H1 (cell line): ENCODE results near the gene SOX13. TPM values are rescaled to one million over a fixed set of nuclear protein-coding genes. Genes with fewer than 3 reads are reported as not detected.

Experiments used
- CTCF ChIA-PET: fragments of 300-600 bp; sonication (Branson Sonifier 250); formaldehyde crosslinking; loops from one replicate; lab custom pipeline; 2021; ENCODE audit not compliant: partially characterized antibody; lab: Charles Lee
- POLR2A ChIA-PET: fragments of 300-600 bp; sonication (Branson Sonifier 250); formaldehyde crosslinking; loops from one replicate; lab custom pipeline; 2021; ENCODE audit warnings: inconsistent platforms; ENCODE audit not compliant: partially characterized antibody; lab: Charles Lee
- DNase-seq, 2 experiments: peaks; one replicate each; pipeline versions ENCODE4 v3.0.0 to v3.0.0-alpha.2; 2010 to 2022; ENCODE audit warnings: low spot score in 2 of 2, low read depth in 1 of 2, mixed read lengths in 1 of 2
- FAIRE-seq: peaks from 2 replicates; lab custom pipeline; 2011; peaks lifted over from hg19 to GRCh38; lab: Jason Lieb, UNC
- H2AFZ ChIP-seq: 2 replicates; pipeline ENCODE4 v1.8.1; 2012; ENCODE audit warnings: low read length, inconsistent platforms
- H2AK5ac ChIP-seq: 2 replicates; pipeline ENCODE4 v1.6.1; 2013; ENCODE audit warnings: low read depth, low read length
- H2BK120ac ChIP-seq: replicated peaks from 2 replicates; pipeline ENCODE3; 2013; ENCODE audit warnings: low read depth, low read length, inconsistent platforms
- H2BK12ac ChIP-seq: 2 replicates; pipeline ENCODE4 v1.6.1; 2013; ENCODE audit warnings: low read depth, low read length
- H2BK15ac ChIP-seq: 2 replicates; pipeline ENCODE4 v1.6.1; 2013; ENCODE audit warnings: low read length
- H2BK20ac ChIP-seq: 2 replicates; pipeline ENCODE4 v1.6.1; 2013; ENCODE audit warnings: low read length
- H2BK5ac ChIP-seq: 2 replicates; pipeline ENCODE4 v1.6.1; 2013; ENCODE audit warnings: low read depth, low read length
- H3K14ac ChIP-seq: 2 replicates; pipeline ENCODE4 v1.6.1; 2013; ENCODE audit warnings: inconsistent platforms; ENCODE audit not compliant: insufficient read length
- H3K18ac ChIP-seq: 2 replicates; pipeline ENCODE4 v1.6.1; 2013; ENCODE audit warnings: low read length; ENCODE audit errors: extremely low read depth
- H3K23ac ChIP-seq: 2 replicates; pipeline ENCODE4 v1.6.1; 2013; ENCODE audit warnings: inconsistent platforms; ENCODE audit not compliant: insufficient read length
- H3K23me2 ChIP-seq: 2 replicates; pipeline ENCODE4 v1.6.1; 2013; ENCODE audit warnings: low read depth, low read length
- H3K27ac ChIP-seq: 2 replicates; pipeline ENCODE4 v1.6.1; 2011; ENCODE audit warnings: low read depth, low read length, inconsistent platforms
- H3K27me3 ChIP-seq, 4 experiments: replicated peaks in 1 of 4; 1 replicate in 1 of 4; 2 replicates in 3 of 4; pipeline versions ENCODE4 v1.6.1 to v1.8.1; 2011 to 2013; ENCODE audit warnings: low read length in 3 of 4, mild to moderate bottlenecking in 3 of 4, inconsistent platforms in 2 of 4, mixed read lengths in 2 of 4, moderate library complexity in 1 of 4; ENCODE audit not compliant: control insufficient read depth in 3 of 4, insufficient read depth in 3 of 4; ENCODE audit errors: extremely low read depth in 1 of 4
- H3K36me3 ChIP-seq, 4 experiments: 2 replicates each; pipeline versions ENCODE4 v1.6.1 to v1.8.1; 2011 to 2013; ENCODE audit warnings: mild to moderate bottlenecking in 4 of 4, low read length in 3 of 4, moderate library complexity in 2 of 4, control low read depth in 1 of 4, inconsistent platforms in 1 of 4; ENCODE audit not compliant: insufficient read depth in 4 of 4, control insufficient read depth in 2 of 4
- H3K4ac ChIP-seq: replicated peaks from 2 replicates; pipeline ENCODE3; 2013; ENCODE audit warnings: low read length, low read depth, mixed read lengths, inconsistent platforms; ENCODE audit not compliant: insufficient read length
- H3K4me1 ChIP-seq, 4 experiments: replicated peaks in 1 of 4; 1 replicate in 1 of 4; 2 replicates in 3 of 4; pipeline versions ENCODE4 v1.6.1 to v1.8.1; 2011 to 2013; ENCODE audit warnings: low read length in 3 of 4, inconsistent platforms in 2 of 4, mixed read lengths in 1 of 4; ENCODE audit not compliant: insufficient read depth in 4 of 4, control insufficient read depth in 3 of 4
- H3K4me2 ChIP-seq, 2 experiments: 2 replicates each; pipeline versions ENCODE4 v1.6.1 to v1.8.1; 2011 to 2013; ENCODE audit warnings: low read depth in 2 of 2, low read length in 2 of 2, control low read depth in 1 of 2, inconsistent platforms in 1 of 2, mild to moderate bottlenecking in 1 of 2; ENCODE audit not compliant: insufficient read depth in 1 of 2
- H3K4me3 ChIP-seq, 4 experiments: fragments of 200-600, 300-600 bp in 1 of 4; sonication (generic), shearing (Covaris generic), sonication (Bioruptor Twin) in 1 of 4; 2 replicates each; pipeline versions ENCODE4 v1.5.1 to v1.8.1; 2011 to 2016; ENCODE audit warnings: low read length in 4 of 4, low read depth in 3 of 4, control low read depth in 2 of 4, inconsistent platforms in 2 of 4, mild to moderate bottlenecking in 2 of 4, mixed read lengths in 1 of 4, moderate library complexity in 1 of 4; ENCODE audit not compliant: insufficient read depth in 2 of 4; ENCODE audit errors: extremely low read depth in 1 of 4
- H3K56ac ChIP-seq: replicated peaks from 2 replicates; pipeline ENCODE3; 2013; ENCODE audit warnings: low read depth, mild to moderate bottlenecking, mixed read lengths, low read length, inconsistent platforms; ENCODE audit not compliant: insufficient read length
- H3K79me1 ChIP-seq: 2 replicates; pipeline ENCODE4 v1.6.1; 2013; ENCODE audit warnings: low read depth, low read length, control low read depth
- H3K79me2 ChIP-seq, 2 experiments: 2 replicates each; pipeline versions ENCODE4 v1.6.1 to v1.8.1; 2012 to 2013; ENCODE audit warnings: low read length in 2 of 2, mild to moderate bottlenecking in 2 of 2, inconsistent platforms in 1 of 2; ENCODE audit not compliant: insufficient read depth in 2 of 2, control insufficient read depth in 1 of 2
- H3K9ac ChIP-seq, 4 experiments: replicated peaks in 1 of 4; 1 replicate in 1 of 4; 2 replicates in 3 of 4; pipeline versions ENCODE4 v1.6.1 to v1.8.1; 2011 to 2013; ENCODE audit warnings: low read depth in 3 of 4, low read length in 3 of 4, control low read depth in 2 of 4, mild to moderate bottlenecking in 2 of 4, moderate library complexity in 2 of 4, inconsistent platforms in 1 of 4; ENCODE audit errors: extremely low read depth in 1 of 4
- H3K9me3 ChIP-seq, 2 experiments: 2 replicates each; pipeline versions ENCODE4 v1.6.1 to v1.8.1; 2012 to 2013; ENCODE audit warnings: mild to moderate bottlenecking in 2 of 2, moderate library complexity in 2 of 2, control low read depth in 1 of 2, inconsistent platforms in 1 of 2, low read depth in 1 of 2, low read length in 1 of 2, mixed read lengths in 1 of 2; ENCODE audit not compliant: insufficient read depth in 2 of 2
- H4K20me1 ChIP-seq, 2 experiments: replicated peaks in 1 of 2; 2 replicates each; pipeline versions ENCODE3 to v1.8.1; 2011 to 2013; ENCODE audit warnings: inconsistent platforms in 2 of 2, low read length in 2 of 2, mild to moderate bottlenecking in 1 of 2; ENCODE audit not compliant: insufficient read depth in 2 of 2, control insufficient read depth in 1 of 2
- H4K5ac ChIP-seq: 2 replicates; pipeline ENCODE4 v1.6.1; 2013; ENCODE audit warnings: low read length, low read depth, mixed read lengths, inconsistent platforms; ENCODE audit not compliant: insufficient read length
- H4K8ac ChIP-seq: 2 replicates; pipeline ENCODE4 v1.8.0; 2013; ENCODE audit warnings: mild to moderate bottlenecking, moderate library complexity, low read length, inconsistent platforms; ENCODE audit not compliant: insufficient read depth; ENCODE audit errors: extremely low read depth
- H4K91ac ChIP-seq: replicated peaks from 2 replicates; pipeline ENCODE3; 2013; ENCODE audit warnings: low read length, mixed read lengths, inconsistent platforms; ENCODE audit not compliant: insufficient read length
- BACH1 ChIP-seq: IDR thresholded peaks from 2 replicates; pipeline ENCODE4 v1.6.1; 2012; ENCODE audit warnings: low read length, improper control_type of control experiment
- CBX5 ChIP-seq: fragments of 300-800, 300-1000 bp; sonication (generic); IDR thresholded peaks from 2 replicates; pipeline ENCODE4 v1.7.1; 2016; ENCODE audit warnings: antibody characterized with exemption, low read length, low read depth
- CHD1 ChIP-seq: IDR thresholded peaks from 2 replicates; pipeline ENCODE4 v1.6.1; 2012; ENCODE audit warnings: low read depth, low read length, improper control_type of control experiment
- EZH2 ChIP-seq: fragments of 200-600 bp; sonication (generic); IDR thresholded peaks from 2 replicates; pipeline ENCODE4 v1.7.1; 2012; ENCODE audit warnings: low read depth, mild to moderate bottlenecking, moderate library complexity, low read length, inconsistent platforms; ENCODE audit not compliant: severe bottlenecking
- JUN ChIP-seq: IDR thresholded peaks from 2 replicates; pipeline ENCODE4 v1.6.1; 2011; ENCODE audit warnings: low read depth, mild to moderate bottlenecking, improper control_type of control experiment, low read length
- SAP30 ChIP-seq: fragments of 300-600 bp; sonication (generic); IDR thresholded peaks from 2 replicates; pipeline ENCODE4 v1.7.1; 2012; ENCODE audit warnings: low read length, moderate library complexity, mild to moderate bottlenecking, inconsistent platforms; ENCODE audit not compliant: insufficient read depth, insufficient replicate concordance
- SP2 ChIP-seq: IDR thresholded peaks from 2 replicates; pipeline ENCODE4 v1.6.1; 2012; ENCODE audit warnings: mild to moderate bottlenecking, low read length, inconsistent platforms
- TAF7 ChIP-seq: optimal IDR thresholded peaks from 2 replicates; pipeline ENCODE3; 2011; ENCODE audit warnings: low read depth, mild to moderate bottlenecking, inconsistent platforms, low read length, moderate library complexity, borderline replicate concordance
- TEAD4 ChIP-seq: IDR thresholded peaks from 2 replicates; pipeline ENCODE4 v1.6.1; 2012; ENCODE audit warnings: low read depth, low read length, inconsistent platforms, mixed read lengths
- USF2 ChIP-seq: IDR thresholded peaks from 2 replicates; pipeline ENCODE4 v1.6.1; 2011; ENCODE audit warnings: low read length, improper control_type of control experiment
- WGBS, 2 experiments: shearing (Covaris generic) in 1 of 2; methylation state at CpG; one replicate each; pipeline versions ENCODE4 v1.1.6 to v1.1.7; 2013 to 2015; ENCODE audit warnings: low lambda C conversion rate in 2 of 2, mixed read lengths in 2 of 2, inconsistent platforms in 1 of 2, low coverage in 1 of 2, missing lambda C conversion rate in 1 of 2; ENCODE audit not compliant: insufficient replicate concordance in 2 of 2, insufficient coverage in 1 of 2, insufficient read length in 1 of 2; ENCODE audit errors: extremely low coverage in 1 of 2, missing lambda C conversion rate in 1 of 2; 5-methylcytosine and 5-hydroxymethylcytosine counted together
- polyA plus RNA-seq, 7 experiments: library from polyadenylated mRNA; depleted of rRNA in 3 of 7; stranded (reverse) in 5 of 7; unstranded in 2 of 7; fragments of >200 nt in 5 of 7; fragments of 200-250 nt in 2 of 7; gene quantifications; 1 replicate in 5 of 7; 2 replicates in 1 of 7; 4 replicates in 1 of 7; pipeline versions ENCODE4 v1.2.1 to v1.2.3, GENCODE V29; 2011 to 2013; ENCODE audit warnings: missing spikeins in 2 of 7, mixed read lengths in 2 of 7
- total RNA-seq: library from RNA; stranded (reverse); fragmentation: NEBNext Ultra II Directional; extraction: Animal tissue kit (Norgen Biotek cat#: 25700); gene quantifications from 2 replicates; pipeline ENCODE4 v1.2.1, GENCODE V29; 2021

Gene SOX13
- total and polyA plus RNA-seq, 2 of the 8 experiments (the other 6 are each of a cell fraction or from before 2014, with no cell fraction given): 113 to 173 TPM

- FAIRE-seq (no peak), DNase-seq (peak in 1 of 2 experiments; percentile 79)
- no peak for TF ChIP-seq SAP30
- TF ChIP-seq BACH1: no peak
- no peak for TF ChIP-seq TAF7
- no peak for TF ChIP-seq CBX5
- no peak for TF ChIP-seq USF2
- TF ChIP-seq EZH2: peak; percentile 16
- no peak for TF ChIP-seq TEAD4
- no peak for TF ChIP-seq SP2
- TF ChIP-seq JUN: no peak
- TF ChIP-seq CHD1: no peak
These were observed 78.0 kb downstream of the SOX13 start for GRCh38 chr1:204150702-204151551.

More at GRCh38 chr1:204150702-204151551, 78.0 kb downstream of the SOX13 start:
- H4K5ac ChIP-seq: no peak overlapping the region
- POLR2A ChIA-PET: interaction anchor here (0.8 to 6.5 kb wide), 9 partner anchors 9 to 285 kb away, joined by 3 to 35 read pairs (median 6); partner anchors contain the start of gene SOX13
- no peak overlapping the region for H3K14ac ChIP-seq
- H3K18ac ChIP-seq: no peak overlapping the region; the same call in 1 of the 2 replicates
- no peaks in the 10 kb centered on the region for H4K20me1 ChIP-seq
- peaks cover 0 to 18% (median 17%) of the 10 kb centered on the region in 4 experiments; a peak in 5 of 7 replicates for H3K27me3 ChIP-seq
- H4K91ac ChIP-seq: peak overlapping the region; percentile 26
- no peak overlapping the region for H2BK5ac ChIP-seq
- no peak overlapping the region for H2AFZ ChIP-seq
- H3K23me2 ChIP-seq: peaks cover 12% of the 10 kb centered on the region; the same call in 1 of the 2 replicates
- H3K4me3 ChIP-seq: peak overlapping the region; percentile 61 to 77 (median 68)
- no peaks in the 10 kb centered on the region for H3K9me3 ChIP-seq
- no peak overlapping the region for H3K4ac ChIP-seq
- H3K4me2 ChIP-seq: peak overlapping the region; percentile 65 to 92
- H3K9ac ChIP-seq: no peak overlapping the region
- no peaks in the 10 kb centered on the region for H3K36me3 ChIP-seq
- H4K8ac ChIP-seq: no peak overlapping the region
- no peak overlapping the region for H3K56ac ChIP-seq
- 0 out of 2 replicates have a peak overlapping the region, but pooled peaks have one; percentile 32 for H2BK15ac ChIP-seq
- H2BK120ac ChIP-seq: no peak overlapping the region
- no peak overlapping the region for H3K23ac ChIP-seq
- H3K4me1 ChIP-seq: peaks cover 0 to 44% (median 29%) of the 10 kb centered on the region in 4 experiments; a peak in 6 of 7 replicates
- H3K79me1 ChIP-seq: no peaks in the 10 kb centered on the region; the same call in 1 of the 2 replicates
- H3K27ac ChIP-seq: no peak overlapping the region
- no peak overlapping the region for H2BK12ac ChIP-seq
- no peak overlapping the region for H2AK5ac ChIP-seq
- no peak overlapping the region for H2BK20ac ChIP-seq
- CTCF ChIA-PET: interaction anchor here (0.7 to 5.6 kb wide), 14 partner anchors 9 to 290 kb away, joined by 3 to 46 read pairs (median 3); no protein-coding TSS in a partner anchor
- 22% methylated on average over 25 of the region's 33 CpGs; no CpG with 5 or more reads in 1 of the 2 experiments for WGBS, 2 experiments
- H3K79me2 ChIP-seq: no peaks in the 10 kb centered on the region
